Endothelial cell (in vitro differentiated cells): ENCODE measurements around the gene DAPP1. TPM values are rescaled to one million over a fixed set of nuclear protein-coding genes. Genes with fewer than 3 reads are reported as not detected.

Source experiments
- DNase-seq: peaks from one replicate; pipeline ENCODE4 v3.0.0; 2021; ENCODE audit warnings: low spot score
- H3K27ac Mint-ChIP-seq: one replicate; pipeline ENCODE4 v1.8.0; 2021; ENCODE audit warnings: mixed read lengths, inconsistent platforms; ENCODE audit not compliant: unreplicated experiment
- H3K27me3 Mint-ChIP-seq: one replicate; pipeline ENCODE4 v1.8.0; 2021; ENCODE audit warnings: mild to moderate bottlenecking, moderate library complexity, mixed read lengths, inconsistent platforms; ENCODE audit not compliant: unreplicated experiment
- H3K36me3 Mint-ChIP-seq: one replicate; pipeline ENCODE4 v1.8.0; 2021; ENCODE audit warnings: mild to moderate bottlenecking, low read depth, mixed read lengths, inconsistent platforms; ENCODE audit not compliant: unreplicated experiment
- H3K4me1 Mint-ChIP-seq: one replicate; pipeline ENCODE4 v1.8.0; 2021; ENCODE audit warnings: mild to moderate bottlenecking, mixed read lengths, inconsistent platforms; ENCODE audit not compliant: unreplicated experiment
- H3K4me3 Mint-ChIP-seq: one replicate; pipeline ENCODE4 v1.8.0; 2021; ENCODE audit warnings: mild to moderate bottlenecking, mixed read lengths, inconsistent platforms; ENCODE audit not compliant: unreplicated experiment
- H3K9me3 Mint-ChIP-seq: one replicate; pipeline ENCODE4 v1.8.0; 2021; ENCODE audit warnings: mixed read lengths, inconsistent platforms; ENCODE audit not compliant: unreplicated experiment
- CTCF ChIP-seq: fragments of 200-600 bp; sonication (generic); IDR thresholded peaks from one replicate; pipeline ENCODE4 v1.5.0; 2021; ENCODE audit warnings: antibody characterized with exemption; ENCODE audit not compliant: unreplicated experiment
- total RNA-seq: library from RNA; stranded (reverse); fragmentation: NEBNext Ultra II Directional; extraction: Animal tissue kit (Norgen Biotek cat#: 25700); gene quantifications from one replicate; pipeline ENCODE4 v1.2.1, GENCODE V29; 2021; ENCODE audit not compliant: unreplicated experiment

The DAPP1 gene
- total RNA-seq, 1 donor from 2014 or later = not detected

GRCh38 chr4:99815597-99816011 is 1.0 kb upstream of the DAPP1 start:
- DNase-seq = no peak
- H3K9me3 Mint-ChIP-seq = no peaks in the 10 kb centered on the region
- H3K4me1 Mint-ChIP-seq = no peaks in the 10 kb centered on the region
- no peaks in the 10 kb centered on the region for H3K36me3 Mint-ChIP-seq
- H3K4me3 Mint-ChIP-seq = no peak overlapping the region
- H3K27me3 Mint-ChIP-seq = no peaks in the 10 kb centered on the region
- no peak overlapping the region for H3K27ac Mint-ChIP-seq
- TF ChIP-seq CTCF = no peak

GRCh38 chr4:99817309-99817890 is 773 bp downstream of the DAPP1 start:
- H3K9me3 Mint-ChIP-seq = no peaks in the 10 kb centered on the region
- H3K4me3 Mint-ChIP-seq = no peak overlapping the region
- TF ChIP-seq CTCF = no peak
- no peaks in the 10 kb centered on the region for H3K4me1 Mint-ChIP-seq
- DNase-seq = no peak
- H3K36me3 Mint-ChIP-seq = no peaks in the 10 kb centered on the region
- H3K27ac Mint-ChIP-seq = no peak overlapping the region
- H3K27me3 Mint-ChIP-seq = no peaks in the 10 kb centered on the region

GRCh38 chr4:99818661-99819060 is 2.0 kb downstream of the DAPP1 start:
- H3K27me3 Mint-ChIP-seq = no peaks in the 10 kb centered on the region
- H3K27ac Mint-ChIP-seq = no peak overlapping the region
- H3K4me1 Mint-ChIP-seq = no peaks in the 10 kb centered on the region
- H3K4me3 Mint-ChIP-seq = no peak overlapping the region
- no peak for DNase-seq
- no peaks in the 10 kb centered on the region for H3K36me3 Mint-ChIP-seq
- TF ChIP-seq CTCF = no peak
- H3K9me3 Mint-ChIP-seq = no peaks in the 10 kb centered on the region

- no peak overlapping the region for H3K4me3 Mint-ChIP-seq
- TF ChIP-seq CTCF = no peak
These were observed 5.4 kb downstream of the DAPP1 start for GRCh38 chr4:99821918-99822503.

GRCh38 chr4:99822734-99823133 is 6.1 kb downstream of the DAPP1 start:
- no peak overlapping the region for H3K27ac Mint-ChIP-seq
- H3K36me3 Mint-ChIP-seq = no peaks in the 10 kb centered on the region
- TF ChIP-seq CTCF = no peak
- H3K27me3 Mint-ChIP-seq = peaks cover 2% of the 10 kb centered on the region
- no peak for DNase-seq
- H3K9me3 Mint-ChIP-seq = no peaks in the 10 kb centered on the region
- no peak overlapping the region for H3K4me3 Mint-ChIP-seq
- no peaks in the 10 kb centered on the region for H3K4me1 Mint-ChIP-seq

More at GRCh38 chr4:99821918-99822503, 5.4 kb downstream of the DAPP1 start:
- Mint-ChIP-seq H3K27ac (no peak overlapping the region), H3K9me3 (no peaks in the 10 kb centered on the region), H3K27me3 (peaks cover 2% of the 10 kb centered on the region), H3K4me1 (no peaks in the 10 kb centered on the region), H3K36me3 (no peaks in the 10 kb centered on the region)
- no peak for DNase-seq
